Stimulated activated CD4-positive, alpha-beta T cell treated with anti-CD3 and anti-CD28 coated beads, Interleukin-15, amount 100 ng/mL, for 1 hour (primary cell): ENCODE results near the gene ANTXRL.
"Not testable (repeated sequence)": the region's sequence is repeated elsewhere in the genome, so short reads cannot be mapped to it uniquely, and the experiment has no call there.

Experiments used
- DNase-seq, 2 donors: peaks; one replicate each; pipeline ENCODE4 v3.0.0-alpha.2; 2020; ENCODE audit warnings: low read depth in 1 of 2, low spot score in 1 of 2

Gene ANTXRL

DNA sequence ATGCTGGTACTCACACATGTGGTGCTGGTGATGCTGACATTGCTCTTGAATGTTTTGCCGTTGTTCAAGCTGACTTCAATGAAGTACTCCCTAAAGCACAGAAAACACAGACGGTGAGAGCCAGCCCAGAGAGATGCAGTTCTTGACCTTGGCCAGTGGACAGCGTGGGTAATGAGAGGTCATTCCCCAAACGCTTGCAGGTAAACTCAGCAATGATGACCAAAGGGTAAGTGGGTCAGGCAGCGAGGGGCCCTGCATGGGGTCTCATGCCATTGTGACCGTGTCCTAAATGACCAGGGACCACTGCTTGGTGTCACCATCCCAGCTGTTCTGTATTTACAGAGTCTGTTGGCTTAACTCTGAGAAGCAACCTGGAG lies 32.8 kb upstream of the ANTXRL start:
- no peak for DNase-seq

DNA sequence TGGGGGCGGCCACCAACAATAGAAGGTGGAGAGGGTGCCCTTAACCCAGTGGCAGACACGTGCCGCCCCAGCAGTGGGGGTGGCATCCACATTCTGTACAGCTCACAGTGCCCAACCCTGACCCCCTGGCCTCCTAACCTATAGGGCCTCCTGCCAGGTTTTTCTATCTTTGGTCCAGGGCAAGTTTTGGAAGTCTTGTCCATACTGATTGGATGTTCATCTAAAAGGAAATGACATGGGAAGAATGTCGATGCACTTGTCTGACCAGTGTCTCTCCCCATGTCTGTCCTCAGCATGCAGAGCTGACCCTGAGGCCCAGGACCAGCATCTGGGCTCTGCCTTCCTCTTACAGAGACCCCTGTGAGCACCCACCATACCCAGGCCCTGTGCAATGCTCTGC lies 32.3 kb upstream of the ANTXRL start:
- no peak for DNase-seq

DNA sequence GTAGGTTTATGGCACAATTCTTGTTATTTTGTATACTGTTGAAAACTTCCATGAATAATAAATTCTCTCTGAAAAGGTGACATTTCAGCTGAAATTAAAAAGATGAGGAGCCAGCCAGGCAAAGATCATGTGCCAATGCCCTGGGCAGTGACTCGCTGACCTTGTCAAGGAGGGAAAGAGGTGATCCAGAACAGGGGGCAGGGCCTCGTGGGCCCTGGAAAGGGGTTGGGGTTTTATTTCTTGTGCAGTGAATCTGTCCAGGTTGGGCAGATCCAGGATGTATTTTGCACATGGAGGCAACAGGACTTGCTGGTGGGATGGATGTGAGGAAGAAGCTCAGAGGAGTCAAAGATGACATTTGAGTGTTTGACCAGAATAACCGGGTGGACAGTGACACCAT lies 31.6 kb upstream of the ANTXRL start:
- DNase-seq: not testable (repeated sequence)

DNA sequence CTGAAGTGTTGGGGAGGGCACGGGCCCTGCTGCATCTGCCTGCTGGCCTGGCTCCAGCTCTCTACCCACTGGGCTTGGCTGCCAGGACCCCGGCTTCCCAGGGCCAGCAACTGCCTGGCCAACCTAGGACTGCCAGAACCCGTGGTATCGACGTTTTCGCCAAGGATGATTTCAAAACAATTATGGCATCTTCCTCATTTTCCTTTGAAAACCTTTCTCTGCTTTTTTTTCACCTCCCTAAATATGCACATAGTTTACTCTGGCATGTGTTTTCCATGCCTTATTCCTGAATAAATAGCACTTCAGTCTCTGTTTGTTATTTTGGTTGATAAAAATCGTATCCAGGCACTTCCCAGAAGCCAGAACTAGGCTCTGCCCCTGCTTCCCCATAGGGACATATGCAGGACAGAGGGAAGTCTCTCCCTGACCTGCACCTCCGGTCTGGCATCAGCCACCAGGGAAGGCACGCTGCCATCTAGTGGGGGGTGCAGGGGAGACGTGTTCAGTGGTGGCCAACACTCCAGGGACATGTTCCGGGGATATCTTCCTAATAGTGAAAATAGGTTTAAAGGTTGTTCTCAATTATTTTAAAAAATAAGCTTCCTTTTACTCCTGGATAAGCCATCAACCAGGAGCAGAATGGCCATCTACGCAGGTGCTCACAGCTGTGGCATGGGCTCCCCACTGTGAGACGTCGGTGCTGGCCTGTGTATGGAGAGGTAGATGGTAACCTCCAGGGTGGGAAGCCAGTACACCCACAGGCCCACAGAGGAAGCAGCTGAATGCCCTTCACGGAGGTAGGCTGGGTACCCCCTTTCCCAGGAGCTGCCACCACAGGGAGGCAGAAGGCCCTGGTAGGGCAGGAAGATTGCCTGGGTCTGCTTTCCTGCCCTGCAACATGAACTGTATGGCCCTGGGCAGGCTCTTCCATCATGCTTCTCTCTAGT lies 30.7 kb upstream of the ANTXRL start:
- peak in 1 of 2 donors; percentile 40 for DNase-seq

DNA sequence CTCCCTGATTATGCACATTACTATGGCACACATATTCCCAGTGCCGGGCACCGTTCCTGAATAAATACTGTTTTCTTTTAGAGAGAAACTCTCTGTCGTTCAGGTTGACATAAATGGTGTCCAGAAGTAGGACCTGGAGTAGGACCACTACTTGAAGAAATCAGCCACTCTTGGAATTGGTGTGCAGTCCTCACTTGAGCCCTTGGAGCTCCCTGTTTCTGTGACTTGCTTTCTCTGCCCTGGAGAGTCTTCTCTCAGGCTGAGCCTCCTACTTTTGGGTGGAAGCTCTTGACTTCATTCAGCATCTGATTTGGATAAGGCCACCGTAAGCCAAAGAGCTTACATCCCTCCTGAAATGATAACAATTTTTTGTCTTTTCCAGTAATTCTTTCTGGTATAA lies 29.7 kb upstream of the ANTXRL start:
- no peak for DNase-seq

DNA sequence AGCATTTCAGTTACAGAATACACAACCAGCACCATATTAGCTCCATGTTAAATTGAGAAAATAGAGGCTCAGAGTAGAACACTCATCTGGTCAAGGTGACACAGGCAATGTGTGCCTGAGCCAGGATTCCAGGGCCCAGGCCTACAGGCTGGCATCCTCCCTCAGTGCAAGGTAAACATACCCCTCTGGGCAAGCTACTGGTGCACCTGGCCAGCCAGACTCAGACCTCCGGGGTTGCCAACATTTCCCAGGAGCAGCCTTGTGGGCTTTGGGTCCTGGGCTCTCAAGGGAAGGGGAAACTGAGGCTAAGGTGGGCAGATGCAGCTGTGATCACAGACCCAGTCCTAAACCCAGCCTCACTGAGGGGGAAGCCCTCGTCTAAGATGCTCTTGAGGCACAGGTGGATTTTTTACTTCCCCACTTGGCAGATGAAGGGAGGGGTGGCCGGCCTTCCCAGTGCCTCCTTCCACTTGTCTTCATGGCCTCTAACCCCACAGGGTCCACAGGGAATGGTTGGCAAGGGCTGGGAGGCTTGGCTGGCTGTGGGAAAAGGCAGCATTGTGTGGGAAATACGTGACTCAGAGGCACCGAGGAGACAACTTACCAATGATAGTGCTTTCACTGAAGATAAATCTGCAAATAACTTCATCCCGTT lies 23.8 kb upstream of the ANTXRL start:
- DNase-seq: not testable (repeated sequence)

DNA sequence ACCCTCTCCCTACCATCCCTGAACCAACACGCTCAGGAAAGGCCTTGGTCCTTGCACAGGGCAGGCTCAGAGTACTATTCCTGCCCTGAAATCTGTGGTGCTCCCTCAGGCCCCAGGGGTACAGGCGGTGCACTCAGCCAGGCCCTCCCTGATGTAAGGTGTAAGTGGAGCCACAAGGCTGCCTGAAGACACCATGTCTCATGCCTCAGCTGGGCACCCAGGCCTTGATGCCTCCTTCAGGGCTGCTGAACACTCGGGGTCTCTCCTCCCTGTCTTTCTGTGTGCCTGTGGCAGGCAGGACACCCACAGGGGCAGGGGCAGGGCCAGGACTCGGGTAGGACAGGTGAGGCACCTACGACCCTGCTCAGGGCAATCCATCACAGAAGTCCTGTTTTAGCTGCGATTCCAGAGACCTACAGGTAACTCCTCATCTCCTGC lies 22.9 kb upstream of the ANTXRL start:
- DNase-seq: no peak

DNA sequence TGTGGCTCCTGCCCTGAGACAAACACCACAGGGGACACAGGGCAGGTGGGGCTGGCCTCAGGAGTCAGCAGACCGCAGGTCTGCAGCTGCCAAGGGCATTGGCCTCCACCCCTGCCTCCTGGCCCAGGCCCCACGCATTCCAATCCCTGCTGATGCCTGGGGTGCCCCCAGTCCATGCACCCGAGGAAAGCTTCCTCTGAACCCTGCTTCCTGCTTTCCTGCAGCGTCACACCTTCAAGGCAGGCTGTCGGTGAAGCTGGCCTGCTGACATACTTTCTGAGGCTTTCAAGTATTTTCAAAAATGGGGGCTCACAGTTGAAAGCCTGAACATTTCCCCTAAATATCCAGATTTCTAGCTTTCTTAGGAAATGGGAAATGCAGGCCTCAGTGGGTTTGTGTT lies 22.5 kb upstream of the ANTXRL start:
- no peak for DNase-seq

DNA sequence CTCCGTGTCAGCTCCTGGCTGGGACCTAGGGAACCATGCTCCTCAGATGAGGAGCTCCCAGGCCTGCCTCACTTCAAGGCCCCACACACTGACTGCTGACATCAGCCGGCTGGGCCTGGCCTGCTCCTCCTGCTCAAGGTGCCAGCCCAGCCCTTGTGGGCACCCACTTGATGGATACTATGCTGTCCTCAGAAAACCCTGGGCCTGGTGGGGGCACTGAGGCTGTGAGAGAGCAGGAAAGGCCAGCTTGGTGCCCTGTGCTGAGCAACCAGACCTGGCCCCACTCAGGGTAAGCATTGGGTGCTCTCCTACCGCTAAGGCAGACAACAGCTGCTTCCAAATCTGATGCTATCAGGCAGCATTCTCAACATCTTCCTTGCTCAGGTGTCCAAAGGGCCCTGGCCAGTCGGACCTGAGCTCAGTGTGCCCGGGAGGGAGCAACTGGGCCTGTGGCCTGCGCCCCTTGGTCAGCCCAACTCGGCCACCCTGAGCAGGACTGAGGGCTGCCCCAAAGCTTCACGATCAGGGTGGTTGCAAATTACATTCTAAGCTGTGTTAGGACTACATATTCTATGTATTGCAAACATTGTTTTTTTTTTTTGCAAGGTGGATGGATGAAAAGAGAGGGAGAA lies 21.9 kb upstream of the ANTXRL start:
- no peak for DNase-seq

DNA sequence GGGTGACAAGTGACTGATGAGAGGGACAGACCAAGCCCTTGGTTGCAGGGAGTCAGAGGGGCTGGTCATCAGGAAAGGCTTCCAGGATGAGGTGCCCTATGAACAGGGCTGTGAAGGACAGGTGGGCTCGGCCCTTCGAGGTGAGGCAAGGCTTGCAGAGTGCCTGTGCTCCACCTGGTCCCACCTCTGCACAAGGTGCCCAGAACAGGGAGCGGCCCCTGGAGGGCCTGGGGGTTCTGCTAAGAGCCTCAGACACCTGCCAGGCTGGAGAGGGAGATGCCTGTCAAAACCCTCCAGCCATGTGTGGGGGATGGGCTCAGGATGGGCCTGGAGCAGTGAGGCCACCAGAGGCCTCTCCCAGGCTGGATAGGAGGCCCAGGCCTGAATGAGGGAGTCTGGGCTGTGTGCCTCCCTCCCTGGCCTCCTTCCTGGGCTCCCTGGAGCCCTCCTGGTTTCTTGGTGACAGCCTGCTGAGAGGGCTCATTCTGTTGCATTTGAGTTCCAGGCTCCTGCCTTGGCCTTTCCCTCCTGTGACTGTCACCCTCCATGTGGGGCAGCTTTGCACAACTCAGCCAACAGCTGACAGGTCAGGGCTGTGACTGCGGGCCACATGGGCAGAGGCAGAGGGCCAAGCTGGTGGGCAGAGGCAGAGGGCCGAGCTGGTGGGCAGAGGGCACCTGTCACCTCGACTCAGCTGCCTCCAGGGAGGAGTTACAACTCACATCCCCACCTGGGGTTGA lies 21.1 kb upstream of the ANTXRL start:
- not testable (repeated sequence) for DNase-seq

DNA sequence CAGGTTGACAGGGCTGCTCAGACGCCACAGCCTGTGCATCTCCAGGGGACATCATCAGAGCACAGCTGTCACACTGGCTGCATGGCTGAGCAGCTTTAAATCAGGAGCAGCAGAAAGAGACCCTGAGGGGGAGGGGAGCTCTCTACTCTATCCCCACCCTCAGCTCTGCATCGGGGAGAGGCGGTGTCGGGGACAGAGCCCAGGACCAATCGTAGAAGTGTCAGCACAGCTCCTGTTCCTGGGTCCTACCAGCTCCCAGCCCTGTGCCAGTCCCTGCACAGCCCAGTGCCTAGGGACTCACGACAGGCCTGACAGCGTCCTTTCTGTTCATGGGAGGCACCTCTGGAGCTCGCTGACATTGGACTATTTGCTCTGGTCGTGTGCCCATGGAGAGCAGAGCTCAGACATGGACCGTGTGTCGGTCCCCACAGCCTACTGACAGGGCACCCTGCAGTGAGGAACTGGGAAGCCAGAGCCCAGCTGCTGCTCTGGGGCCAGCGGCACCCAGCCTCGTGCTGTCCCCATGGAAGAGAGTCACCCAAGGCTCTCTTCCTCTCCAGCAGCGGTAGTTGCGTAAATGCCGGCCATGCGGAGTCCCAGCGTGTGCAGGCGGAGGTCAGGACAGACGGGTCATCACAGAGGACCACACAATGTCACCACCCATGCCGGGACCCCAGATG lies 20.4 kb upstream of the ANTXRL start:
- no peak for DNase-seq

DNA sequence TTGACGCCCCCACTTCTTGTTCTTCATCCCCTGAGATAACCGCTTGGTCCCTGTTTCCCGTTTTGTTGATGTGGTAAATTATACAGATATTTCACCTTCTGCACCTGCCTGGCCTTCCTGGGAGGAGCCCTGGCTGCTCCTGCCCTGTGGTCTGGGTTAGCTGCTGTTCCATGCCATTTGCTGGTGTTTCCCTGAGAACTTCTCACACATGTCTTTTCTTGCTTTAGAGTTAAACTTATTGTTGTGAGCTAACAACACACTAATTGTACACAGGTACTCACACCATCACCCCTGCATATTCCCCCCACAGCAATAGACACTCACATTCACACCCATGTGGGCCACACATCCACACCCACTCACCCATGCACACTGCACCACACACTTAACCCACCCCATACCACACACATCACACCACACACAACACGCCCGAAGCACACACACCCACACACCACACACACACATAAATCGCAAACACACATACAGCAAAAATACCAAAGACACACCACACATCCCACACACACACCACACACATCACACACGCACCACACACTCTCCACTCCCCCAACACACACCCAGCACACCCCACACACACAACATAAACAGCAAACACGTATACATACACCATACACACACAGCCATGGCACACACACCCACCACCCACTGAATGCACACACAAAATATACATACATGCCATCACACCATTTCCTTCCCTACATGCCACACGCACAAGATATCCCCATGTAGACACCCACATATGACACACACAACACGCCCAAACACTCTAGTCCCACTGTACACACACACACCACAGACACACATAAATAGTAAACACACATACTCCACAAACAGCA lies 19.4 kb upstream of the ANTXRL start:
- no peak for DNase-seq

DNA sequence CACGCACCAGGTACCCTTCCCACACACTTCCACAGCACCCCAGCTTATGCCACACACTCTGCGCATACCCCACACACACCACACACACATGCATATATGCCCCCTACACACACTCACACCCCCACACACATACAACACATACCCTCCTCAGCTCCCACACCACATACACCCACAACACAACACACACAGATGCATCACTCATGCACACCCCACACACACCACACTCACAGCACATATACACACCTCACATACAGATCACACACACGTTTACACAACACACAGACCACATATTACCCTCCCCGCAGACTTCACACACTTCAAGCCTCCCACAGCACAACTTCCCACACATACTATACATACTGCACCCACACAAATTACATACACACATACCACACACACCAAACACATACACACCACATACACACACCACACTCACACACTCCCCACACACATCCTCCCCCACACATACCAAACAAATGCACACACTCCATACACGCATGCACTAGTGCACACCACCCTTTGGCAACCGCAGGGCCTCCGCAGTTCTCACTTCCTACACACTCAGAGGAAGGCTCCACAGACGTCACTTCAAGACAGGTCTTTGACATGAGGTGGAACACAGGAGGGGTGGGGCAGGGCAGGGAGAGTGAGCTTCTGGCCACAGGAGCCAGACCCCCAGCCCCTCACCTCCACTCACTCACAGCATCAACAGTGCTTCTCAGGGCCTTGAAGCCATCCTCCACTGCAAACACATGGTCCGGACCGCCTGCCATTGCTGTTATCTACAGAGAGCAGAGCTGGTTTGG lies 18.5 kb upstream of the ANTXRL start:
- DNase-seq: no peak

DNA sequence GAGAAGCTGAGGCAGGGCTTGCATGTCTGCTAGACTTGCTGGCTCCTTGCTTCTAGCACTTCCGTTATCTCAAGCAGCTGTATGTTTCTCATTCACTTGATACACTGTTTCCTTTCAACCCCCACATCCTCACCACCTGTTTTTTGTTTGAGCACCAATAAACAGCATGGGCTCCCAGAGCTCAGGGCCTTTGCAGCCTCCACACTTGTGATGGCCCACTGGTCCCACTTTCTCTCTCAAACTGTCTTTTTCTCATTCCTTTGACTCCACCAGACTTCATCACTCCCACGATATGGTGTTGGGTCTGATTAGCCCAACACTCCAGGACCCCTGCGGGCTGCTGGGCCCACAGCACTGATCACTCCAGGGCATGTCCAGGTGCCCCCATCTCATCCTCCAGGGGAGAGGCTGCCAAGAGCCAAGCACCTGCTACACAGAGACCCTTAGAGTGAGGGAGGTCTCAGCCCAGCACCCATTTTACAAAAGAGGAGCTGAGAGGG lies 17.2 kb upstream of the ANTXRL start:
- DNase-seq: not testable (repeated sequence)

DNA sequence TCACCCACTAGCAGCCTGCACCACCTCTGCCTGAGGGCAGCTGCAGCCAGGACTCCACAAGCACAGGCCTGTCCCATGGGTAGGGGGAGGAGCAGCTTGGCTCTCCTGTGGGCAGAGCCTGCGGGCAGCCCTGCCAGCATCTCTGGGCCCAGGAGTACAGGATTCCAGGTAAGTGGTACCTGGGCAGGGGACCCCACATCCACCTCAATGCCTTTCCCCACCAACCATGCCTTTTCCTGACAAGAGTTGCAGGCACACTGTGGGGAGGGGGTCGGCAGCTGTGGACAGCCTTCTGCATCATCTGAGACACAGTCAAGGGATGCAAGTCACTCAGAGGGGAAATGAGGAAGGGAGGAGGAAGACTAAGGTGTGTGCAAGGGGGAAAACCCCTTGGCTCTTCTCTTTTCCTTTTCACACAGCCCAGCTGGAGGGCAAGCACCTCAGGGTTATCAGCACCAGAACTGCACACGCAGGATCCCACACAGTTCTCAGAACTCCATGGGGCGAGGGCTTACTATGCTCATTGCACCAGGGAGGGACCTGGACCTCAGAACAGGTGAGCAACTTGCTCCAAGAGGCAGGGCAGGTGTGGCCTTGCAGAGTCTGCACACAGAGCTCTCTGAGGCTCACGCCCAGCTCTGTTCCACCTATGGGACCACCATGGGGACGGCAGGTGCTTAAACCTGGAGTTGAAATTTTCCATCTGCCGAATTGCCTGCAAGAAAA lies 16.5 kb upstream of the ANTXRL start:
- no peak for DNase-seq

DNA sequence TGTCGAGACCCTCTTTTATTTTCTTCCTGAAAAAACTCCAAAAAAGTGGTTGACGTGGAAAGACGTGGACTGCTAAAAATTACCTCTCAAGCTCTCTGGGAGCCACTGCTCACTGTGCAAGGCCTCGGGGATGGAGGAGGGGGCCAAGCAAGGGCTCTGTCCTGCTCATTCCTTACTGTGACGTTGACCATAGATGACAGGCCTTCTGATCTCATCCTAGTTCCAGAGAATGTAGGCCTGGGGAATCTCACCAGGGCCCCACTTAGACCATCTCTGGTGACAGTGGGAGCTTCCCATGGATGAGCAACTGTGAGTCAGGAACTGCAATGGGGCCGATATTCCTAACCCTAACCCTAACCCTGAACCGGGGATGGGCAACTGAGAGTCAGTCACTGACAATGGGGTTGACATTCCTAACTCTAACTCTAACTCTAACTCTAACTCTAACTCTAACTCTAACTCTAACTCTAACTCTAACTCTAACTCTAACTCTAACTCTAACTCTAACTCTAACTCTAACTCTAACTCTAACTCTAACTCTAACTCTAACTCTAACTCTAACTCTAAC lies 15.8 kb upstream of the ANTXRL start:
- DNase-seq: not testable (repeated sequence)

DNA sequence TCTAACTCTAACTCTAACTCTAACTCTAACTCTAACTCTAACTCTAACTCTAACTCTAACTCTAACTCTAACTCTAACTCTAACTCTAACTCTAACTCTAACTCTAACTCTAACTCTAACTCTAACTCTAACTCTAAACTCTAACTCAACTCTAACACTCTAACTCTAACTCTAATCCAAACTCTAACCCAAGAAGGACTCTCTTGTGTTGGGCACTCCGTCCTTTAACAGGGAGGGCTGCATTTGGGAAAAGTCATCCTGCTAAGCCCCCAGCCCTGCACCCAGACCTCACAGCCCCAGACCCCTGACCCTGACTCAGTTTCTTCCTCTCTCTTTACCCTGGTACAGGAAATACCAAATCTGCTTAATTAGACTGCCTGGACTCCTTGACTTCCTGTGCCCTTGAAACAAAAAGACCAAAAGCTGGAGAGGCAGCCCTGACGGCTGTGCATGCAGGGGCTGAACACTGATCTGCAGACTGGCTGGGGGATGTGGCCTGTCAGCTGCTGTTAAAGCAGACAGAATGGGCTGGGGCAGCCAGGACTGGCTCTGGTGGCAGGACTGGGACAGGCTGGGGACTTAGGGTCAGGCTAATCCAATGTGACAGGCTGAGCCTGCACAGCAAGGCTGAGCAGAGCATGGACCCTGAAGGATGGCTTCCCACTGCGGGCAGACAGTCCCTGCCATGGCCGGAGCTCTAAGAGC lies 14.8 kb upstream of the ANTXRL start:
- DNase-seq: not testable (repeated sequence)
